ENCODE measurements around the gene KLHDC4.

KLHDC4 gene

DNA sequence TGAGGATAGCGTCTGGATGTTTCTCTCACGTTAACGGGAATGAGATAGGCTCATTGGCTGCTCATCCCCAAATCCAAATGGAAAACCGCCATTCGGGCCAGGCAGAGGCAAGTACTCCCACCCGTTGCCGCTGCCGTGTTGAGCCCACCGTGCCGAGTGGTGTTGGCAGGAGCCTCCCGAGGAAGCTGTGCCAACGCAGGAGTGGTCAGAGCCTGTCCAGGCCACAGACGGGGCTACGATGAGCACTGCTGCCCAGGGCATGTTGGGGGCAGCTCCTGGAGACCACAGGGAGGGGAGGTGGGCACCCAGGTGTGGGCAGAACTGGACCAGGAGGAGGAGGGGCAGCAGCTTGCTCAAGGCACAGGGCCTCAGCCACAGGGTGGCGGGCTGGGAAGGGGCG, 72.0 kb downstream of the KLHDC4 start:
- Histone ChIP-seq H3K36me3 (peaks cover 0 to 45% (median 0%) of the 10 kb centered on the region in 3 donors), H3K4me3 (no peak overlapping the region), H3K27me3 (peaks cover 0 to 31% of the 10 kb centered on the region in 2 donors), H3K4me1 (peaks cover 0 to 9% (median 5%) of the 10 kb centered on the region in 4 donors), H3K27ac (no peak overlapping the region), H3K9me3 (no peaks in the 10 kb centered on the region)
- TF ChIP-seq, protein P1, sequence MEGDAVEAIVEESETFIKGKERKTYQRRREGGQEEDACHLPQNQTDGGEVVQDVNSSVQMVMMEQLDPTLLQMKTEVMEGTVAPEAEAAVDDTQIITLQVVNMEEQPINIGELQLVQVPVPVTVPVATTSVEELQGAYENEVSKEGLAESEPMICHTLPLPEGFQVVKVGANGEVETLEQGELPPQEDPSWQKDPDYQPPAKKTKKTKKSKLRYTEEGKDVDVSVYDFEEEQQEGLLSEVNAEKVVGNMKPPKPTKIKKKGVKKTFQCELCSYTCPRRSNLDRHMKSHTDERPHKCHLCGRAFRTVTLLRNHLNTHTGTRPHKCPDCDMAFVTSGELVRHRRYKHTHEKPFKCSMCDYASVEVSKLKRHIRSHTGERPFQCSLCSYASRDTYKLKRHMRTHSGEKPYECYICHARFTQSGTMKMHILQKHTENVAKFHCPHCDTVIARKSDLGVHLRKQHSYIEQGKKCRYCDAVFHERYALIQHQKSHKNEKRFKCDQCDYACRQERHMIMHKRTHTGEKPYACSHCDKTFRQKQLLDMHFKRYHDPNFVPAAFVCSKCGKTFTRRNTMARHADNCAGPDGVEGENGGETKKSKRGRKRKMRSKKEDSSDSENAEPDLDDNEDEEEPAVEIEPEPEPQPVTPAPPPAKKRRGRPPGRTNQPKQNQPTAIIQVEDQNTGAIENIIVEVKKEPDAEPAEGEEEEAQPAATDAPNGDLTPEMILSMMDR (IDR thresholded peaks at IDR 0.05): no peak
- intact Hi-C loops (cut with DNase I; ENCODE audit: low total_unique reads): no loop called here
- no peak for DNase-seq

DNA sequence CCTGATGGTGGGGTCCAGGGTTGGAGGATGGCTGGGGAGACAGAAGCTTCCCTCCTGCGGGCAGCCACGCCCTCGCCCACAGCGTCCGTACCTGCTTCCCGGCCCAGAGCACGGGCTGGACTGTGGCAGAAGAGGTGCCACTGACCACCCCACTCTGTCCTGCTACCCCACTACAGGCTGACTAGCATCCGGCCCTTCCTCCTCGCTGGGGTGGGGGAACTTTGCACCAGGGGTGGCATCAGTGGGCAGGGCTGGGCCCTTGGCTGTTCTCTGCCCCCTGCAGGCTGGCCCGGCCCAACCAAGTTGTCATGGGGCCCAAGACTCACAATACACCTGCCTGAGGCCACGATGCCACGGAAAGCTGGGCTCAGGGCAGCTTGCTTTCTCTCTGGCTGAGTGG, 73.0 kb downstream of the KLHDC4 start:
- H3K27me3 ChIP-seq: peaks cover 0 to 42% of the 10 kb centered on the region in 2 donors
- H3K9me3 ChIP-seq: no peaks in the 10 kb centered on the region
- DNase-seq: no peak
- TF ChIP-seq, protein P1 (IDR thresholded peaks at IDR 0.05): no peak
- no peak overlapping the region for H3K4me3 ChIP-seq
- intact Hi-C loops (cut with DNase I; ENCODE audit: low total_unique reads): no loop called here
- no peak overlapping the region for H3K27ac ChIP-seq
- H3K36me3 ChIP-seq: peaks cover 0 to 35% (median 0%) of the 10 kb centered on the region in 3 donors
- H3K4me1 ChIP-seq: peaks cover 0 to 9% (median 5%) of the 10 kb centered on the region in 4 donors

DNA sequence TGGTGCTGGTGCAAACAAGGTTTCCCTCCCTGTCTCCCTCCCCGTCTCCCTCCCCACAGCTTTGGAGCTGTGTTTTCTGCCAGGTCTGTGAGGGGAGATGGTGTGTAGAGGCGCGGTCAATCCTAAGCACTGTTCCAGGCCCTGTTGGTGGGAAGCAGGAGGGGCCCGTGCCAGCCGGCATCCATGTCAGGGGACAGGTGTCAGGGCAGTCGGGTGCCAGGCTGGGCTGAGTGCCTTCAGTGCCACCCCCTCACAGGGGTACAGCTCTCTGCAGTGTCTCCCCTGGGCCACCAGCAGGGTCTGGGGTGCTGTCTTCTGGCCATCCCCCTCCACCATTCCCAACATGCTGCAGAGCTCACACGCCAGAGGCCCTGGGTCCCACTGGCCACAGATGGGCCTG, 73.6 kb downstream of the KLHDC4 start:
- Histone ChIP-seq H3K4me3 (no peak overlapping the region), H3K27ac (no peak overlapping the region), H3K4me1 (peaks cover 0 to 9% (median 5%) of the 10 kb centered on the region in 4 donors), H3K9me3 (no peaks in the 10 kb centered on the region), H3K27me3 (peaks cover 0 to 48% of the 10 kb centered on the region in 2 donors), H3K36me3 (peaks cover 0 to 29% (median 0%) of the 10 kb centered on the region in 3 donors)
- TF ChIP-seq, protein P1 (IDR thresholded peaks at IDR 0.05): no peak
- no peak for DNase-seq
- intact Hi-C loops (cut with DNase I; ENCODE audit: low total_unique reads): no loop called here

DNA sequence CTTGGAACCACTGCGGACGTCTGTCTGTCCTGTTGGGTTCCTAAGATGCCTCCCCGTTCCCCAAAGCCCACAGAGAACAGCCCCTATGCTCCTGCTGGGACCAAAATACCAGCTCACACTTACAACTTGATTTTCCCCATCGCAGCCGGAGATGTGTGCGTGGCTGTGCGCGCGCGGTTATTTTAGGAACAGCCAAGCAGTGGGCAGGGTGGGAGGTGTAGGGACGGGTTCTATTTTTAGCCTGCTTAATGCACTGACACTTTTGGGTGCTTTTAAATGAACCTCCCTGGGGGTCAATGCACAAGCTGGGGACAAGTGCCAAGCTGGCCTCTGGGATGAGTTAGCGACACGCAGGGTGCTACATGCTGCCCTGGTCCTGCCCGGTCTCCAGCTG, 74.1 kb downstream of the KLHDC4 start:
- TF ChIP-seq, protein P1 (IDR thresholded peaks at IDR 0.05): no peak
- peaks cover 0 to 53% of the 10 kb centered on the region in 2 donors for H3K27me3 ChIP-seq
- H3K9me3 ChIP-seq: no peaks in the 10 kb centered on the region
- DNase-seq: no peak
- peaks cover 0 to 24% (median 0%) of the 10 kb centered on the region in 3 donors for H3K36me3 ChIP-seq
- intact Hi-C loops (cut with DNase I; ENCODE audit: low total_unique reads): no loop called here
- H3K4me3 ChIP-seq: no peak overlapping the region
- H3K4me1 ChIP-seq: peaks cover 0 to 9% (median 5%) of the 10 kb centered on the region in 4 donors
- no peak overlapping the region for H3K27ac ChIP-seq

DNA sequence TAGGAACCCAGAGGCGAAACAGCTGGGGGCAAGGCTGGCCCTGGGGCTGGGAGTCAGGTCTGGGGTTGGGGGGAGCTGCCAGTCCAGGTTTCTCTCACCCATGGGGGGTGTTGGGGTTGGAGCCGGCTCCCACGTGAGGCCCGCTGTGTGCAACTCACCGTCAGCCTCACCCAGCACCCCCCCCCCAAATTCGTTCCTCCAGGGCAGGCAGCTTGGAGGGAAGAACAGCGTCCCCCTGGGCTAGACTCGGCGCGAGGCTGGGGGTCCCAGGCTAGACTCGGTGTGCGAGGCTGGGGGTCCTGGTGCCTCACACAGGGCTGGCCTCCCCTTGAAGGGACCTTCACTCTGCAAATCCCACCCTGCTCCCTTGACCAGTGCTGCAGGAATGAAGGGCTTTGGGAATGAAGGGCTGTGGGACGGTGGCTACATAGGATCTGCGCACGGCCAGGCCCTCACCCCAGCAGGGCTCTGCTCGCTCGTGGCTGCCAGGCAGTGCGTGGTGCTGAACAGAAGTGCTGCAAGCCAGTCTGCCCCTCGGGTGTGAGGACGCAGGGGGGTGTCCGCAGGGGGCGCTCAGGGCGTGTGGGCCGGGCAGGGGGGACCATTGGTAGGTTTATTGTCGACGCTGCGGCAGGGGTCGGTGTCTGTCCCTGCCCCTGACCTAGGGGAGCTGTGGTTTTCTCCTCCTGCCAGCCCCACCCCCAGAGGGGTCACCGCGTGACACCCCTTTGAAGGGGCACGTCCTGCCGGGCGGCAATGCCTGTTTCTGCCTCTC, 74.7 kb downstream of the KLHDC4 start:
- intact Hi-C loops (cut with DNase I; ENCODE audit: low total_unique reads): no loop called here
- Histone ChIP-seq H3K27ac (no peak overlapping the region), H3K4me1 (peaks cover 0 to 9% (median 5%) of the 10 kb centered on the region in 4 donors), H3K4me3 (no peak overlapping the region), H3K9me3 (no peaks in the 10 kb centered on the region), H3K36me3 (peaks cover 0 to 19% (median 0%) of the 10 kb centered on the region in 3 donors), H3K27me3 (peaks cover 0 to 55% of the 10 kb centered on the region in 2 donors)
- TF ChIP-seq, protein P1 (IDR thresholded peaks at IDR 0.05): no peak
- no peak for DNase-seq
